HCT116 (cell line): Measurements from ENCODE around the gene PPP2R2D. TPM values are rescaled to one million over a fixed set of nuclear protein-coding genes. Genes with fewer than 3 reads are reported as not detected.

ENCODE experiments used
- ATAC-seq: fragments of 200-7000 bp; cut with Tn5 transposase; 2 replicates; pipeline ENCODE4 v1.9.1; 2020; ENCODE audit warnings: mild to moderate bottlenecking, moderate library complexity
- BruUV-seq: library from RNA; stranded (reverse); fragments of 400-500 nt; replicated peaks from 2 replicates; lab custom pipeline; 2021; lab: Mats Ljungman, UMichigan
- CTCF ChIA-PET: fragments of 300-600 bp; sonication (Branson Sonifier 250); formaldehyde crosslinking; loops from one replicate; lab custom pipeline; 2021; ENCODE audit warnings: antibody characterized with exemption; lab: Charles Lee
- POLR2A ChIA-PET: fragments of 300-600, 350-600 bp; sonication (Branson Sonifier 250); formaldehyde crosslinking; loops from one replicate; lab custom pipeline; 2021; ENCODE audit warnings: antibody characterized with exemption; lab: Charles Lee
- RAD21 ChIA-PET, 2 experiments: fragments of 300-600 bp; sonication (Branson Sonifier 250); formaldehyde crosslinking; loops; one replicate each; lab custom pipeline; 2023; ENCODE audit warnings: low total read pairs in 2 of 2; ENCODE audit not compliant: uncharacterized antibody in 2 of 2, unreplicated experiment in 2 of 2, low non-redundant PET in 1 of 2; lab: Charles Lee
- DNase-seq: peaks from one replicate; pipeline ENCODE4 v3.0.0-alpha.2; 2010; ENCODE audit warnings: low read depth, low spot score
- H2AFZ ChIP-seq: fragments of 200-600 bp; shearing (Covaris generic), sonication (generic); 2 replicates; pipeline ENCODE4 v1.6.1; 2017; ENCODE audit warnings: low read depth, mixed run types, mixed read lengths, antibody characterized with exemption, low read length; ENCODE audit not compliant: poor library complexity, severe bottlenecking
- H3K27ac ChIP-seq: 2 replicates; pipeline ENCODE4 v1.5.1; 2012; ENCODE audit warnings: low read depth, low read length
- H3K27me3 ChIP-seq: fragments of 200-600 bp; sonication (generic); 2 replicates; pipeline ENCODE4 v1.6.1; 2016; ENCODE audit warnings: mixed run types, low read length, mixed read lengths; ENCODE audit not compliant: insufficient read depth
- H3K36me3 ChIP-seq, 2 experiments: fragments of 200-500 bp in 1 of 2; fragments of 200-600 bp in 1 of 2; sonication (Bioruptor generic) in 1 of 2; sonication (generic) in 1 of 2; 2 replicates each; pipeline versions ENCODE4 v1.5.1 to v1.6.1; 2014 to 2016; ENCODE audit warnings: low read length in 2 of 2, inconsistent platforms in 1 of 2, mixed read lengths in 1 of 2, mixed run types in 1 of 2; ENCODE audit not compliant: insufficient read depth in 2 of 2, control insufficient read depth in 1 of 2
- H3K4me1 ChIP-seq, 2 experiments: fragments of 200-600 bp in 1 of 2; sonication (generic) in 1 of 2; 2 replicates each; pipeline versions ENCODE4 v1.5.1 to v1.6.1; 2012 to 2017; ENCODE audit warnings: low read length in 2 of 2, inconsistent platforms in 1 of 2, mild to moderate bottlenecking in 1 of 2, mixed read lengths in 1 of 2, mixed run types in 1 of 2, moderate library complexity in 1 of 2; ENCODE audit not compliant: insufficient read depth in 2 of 2, control insufficient read depth in 1 of 2
- H3K4me2 ChIP-seq: fragments of 200-600 bp; sonication (generic); 2 replicates; pipeline ENCODE4 v1.6.1; 2017; ENCODE audit warnings: mixed run types, low read length, mixed read lengths
- H3K4me3 ChIP-seq, 2 experiments: fragments of 200-600 bp in 1 of 2; sonication (generic) in 1 of 2; replicated peaks in 1 of 2; 2 replicates each; pipeline ENCODE4 v1.5.1; 2011 to 2016; ENCODE audit warnings: low read length in 2 of 2, control low read depth in 1 of 2, low read depth in 1 of 2, mild to moderate bottlenecking in 1 of 2, mixed read lengths in 1 of 2, mixed run types in 1 of 2
- H3K79me2 ChIP-seq: fragments of 200-600 bp; sonication (generic); 2 replicates; pipeline ENCODE4 v1.6.1; 2017; ENCODE audit warnings: mild to moderate bottlenecking, mixed run types, low read length, moderate library complexity, mixed read lengths; ENCODE audit not compliant: insufficient read depth
- H3K9ac ChIP-seq: fragments of 200-600 bp; sonication (generic); 2 replicates; pipeline ENCODE4 v1.6.1; 2016; ENCODE audit warnings: low read length, mixed read lengths
- H3K9me2 ChIP-seq: fragments of 200-600 bp; sonication (generic), shearing (Covaris generic); 2 replicates; pipeline ENCODE4 v1.6.1; 2017; ENCODE audit warnings: mixed run types, mild to moderate bottlenecking, moderate library complexity; ENCODE audit not compliant: insufficient read depth
- H3K9me3 ChIP-seq, 2 experiments: fragments of 200-500 bp in 1 of 2; fragments of 200-600 bp in 1 of 2; sonication (Bioruptor generic) in 1 of 2; sonication (generic) in 1 of 2; 2 replicates each; pipeline ENCODE4 v1.6.1; 2014 to 2017; ENCODE audit warnings: low read length in 2 of 2, mixed read lengths in 2 of 2, inconsistent platforms in 1 of 2, low read depth in 1 of 2, mild to moderate bottlenecking in 1 of 2, mixed run types in 1 of 2, moderate library complexity in 1 of 2; ENCODE audit not compliant: control insufficient read depth in 1 of 2, insufficient read depth in 1 of 2
- H4K20me1 ChIP-seq: fragments of 200-600 bp; sonication (generic), shearing (Covaris generic); 2 replicates; pipeline ENCODE4 v1.6.1; 2017; ENCODE audit warnings: mixed run types, mild to moderate bottlenecking, moderate library complexity; ENCODE audit not compliant: insufficient read depth
- CBX3 ChIP-seq: IDR thresholded peaks from 2 replicates; pipeline ENCODE4 v1.6.1; 2012; ENCODE audit warnings: low read depth
- EZH2 ChIP-seq: fragments of 200-600 bp; sonication (generic); IDR thresholded peaks from 2 replicates; pipeline ENCODE4 v1.6.1; 2017; ENCODE audit warnings: antibody characterized with exemption, mixed run types
- FOSL1 ChIP-seq: IDR thresholded peaks from 2 replicates; pipeline ENCODE4 v1.6.1; 2012; ENCODE audit warnings: low read depth
- JUND ChIP-seq: IDR thresholded peaks from 2 replicates; pipeline ENCODE4 v1.6.1; 2012
- POLR2A ChIP-seq: IDR thresholded peaks from 2 replicates; pipeline ENCODE4 v1.7.0; 2011; ENCODE audit warnings: borderline replicate concordance; ENCODE audit not compliant: insufficient read depth, insufficient read length; ENCODE audit errors: extremely low read depth
- RAD21 ChIP-seq: IDR thresholded peaks from 2 replicates; pipeline ENCODE4 v1.6.1; 2012; ENCODE audit warnings: low read depth, mild to moderate bottlenecking
- SIN3A ChIP-seq: IDR thresholded peaks from 2 replicates; pipeline ENCODE4 v1.6.1; 2012; ENCODE audit warnings: low read depth
- YY1 ChIP-seq: IDR thresholded peaks from 2 replicates; pipeline ENCODE4 v1.6.1; 2011; ENCODE audit warnings: low read length, low read depth, moderate library complexity, mild to moderate bottlenecking; ENCODE audit not compliant: insufficient replicate concordance; ENCODE audit errors: extremely low read depth
- ZFX ChIP-seq: fragments of 450-650 bp; IDR thresholded peaks from 2 replicates; pipeline ENCODE4 v1.6.1; 2017
- ZNF274 ChIP-seq: fragments of 200-500 bp; sonication (Bioruptor generic); IDR thresholded peaks from 2 replicates; pipeline ENCODE4 v1.6.1; 2014; ENCODE audit warnings: mild to moderate bottlenecking, low read depth, low read length, inconsistent platforms
- intact Hi-C: fragments of 100-400 bp; cut with micrococcal nuclease; formaldehyde crosslinking; loops from 2 replicates; pipeline ENCODE4 v1.10.0; 2022
- total RNA-seq: library from RNA; stranded (reverse); gene quantifications from one replicate; pipeline ENCODE4 v1.2.1, GENCODE V29; 2021; ENCODE audit not compliant: unreplicated experiment
- TF ChIP-seq, protein P1 (sequence below): IDR thresholded peaks from 2 replicates; pipeline ENCODE4 v1.6.1; 2011; ENCODE audit warnings: mild to moderate bottlenecking, low read length, moderate library complexity; ENCODE audit not compliant: insufficient replicate concordance; ENCODE audit errors: extremely low read depth
- TF ChIP-seq, protein P2 (sequence below): IDR thresholded peaks from 2 replicates; pipeline ENCODE4 v1.6.1; 2012
- TF ChIP-seq, protein P3 (sequence below): IDR thresholded peaks from 2 replicates; pipeline ENCODE4 v1.6.1; 2012

The PPP2R2D gene
- total RNA-seq, 1 experiment from 2014 or later = 18.1 TPM

DNA sequence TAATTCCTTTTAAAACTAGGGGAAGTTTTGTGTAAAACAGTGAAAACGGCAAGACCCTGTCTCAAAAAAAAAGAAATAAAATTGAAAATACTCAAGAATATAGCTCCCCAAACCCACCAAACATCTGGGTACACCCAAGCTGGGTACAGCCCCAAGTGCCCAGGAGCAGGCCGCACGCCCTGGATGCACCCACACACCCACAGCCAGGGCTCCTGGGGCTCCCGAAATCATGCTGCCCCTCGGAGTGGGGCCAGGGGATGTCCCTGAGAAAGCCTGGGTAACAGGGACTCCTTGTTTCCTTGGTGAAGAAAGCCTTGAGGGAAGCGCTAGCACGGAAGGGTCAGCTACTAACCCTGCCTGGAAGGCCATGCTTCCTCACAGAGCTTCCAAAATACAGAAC, 70.8 kb downstream of the PPP2R2D start:
- DNase-seq (no peak), ATAC-seq (no peak)
- no peaks in the 10 kb centered on the region for H3K9me3 ChIP-seq
- peaks cover 0 to 2% of the 10 kb centered on the region in 2 experiments; a peak in 1 of 4 replicates for H3K36me3 ChIP-seq
- no peak overlapping the region for H3K4me3 ChIP-seq
- intact Hi-C loops = no loop called here
- H3K4me1 ChIP-seq = no peaks in the 10 kb centered on the region
- no peak overlapping the region for H3K27ac ChIP-seq
- no peaks in the 10 kb centered on the region; the same call in 1 of the 2 replicates for H4K20me1 ChIP-seq
- no peak overlapping the region for H2AFZ ChIP-seq
- no TSS peak for BruUV-seq
- H3K9me2 ChIP-seq = no peaks in the 10 kb centered on the region
- H3K9ac ChIP-seq = no peak overlapping the region
- H3K27me3 ChIP-seq = no peaks in the 10 kb centered on the region
- no peak overlapping the region for H3K4me2 ChIP-seq
- H3K79me2 ChIP-seq = peaks cover 24% of the 10 kb centered on the region; the same call in 1 of the 2 replicates
- ChIA-PET CTCF (no interaction called here), RAD21 (no interaction called here)
- TF ChIP-seq ZFX (no peak), EZH2 (no peak), YY1 (no peak), FOSL1 (no peak), SIN3A (no peak), JUND (no peak), ZNF274 (no peak), POLR2A (no peak), RAD21 (no peak), CBX3 (no peak)
- TF ChIP-seq, protein P1, sequence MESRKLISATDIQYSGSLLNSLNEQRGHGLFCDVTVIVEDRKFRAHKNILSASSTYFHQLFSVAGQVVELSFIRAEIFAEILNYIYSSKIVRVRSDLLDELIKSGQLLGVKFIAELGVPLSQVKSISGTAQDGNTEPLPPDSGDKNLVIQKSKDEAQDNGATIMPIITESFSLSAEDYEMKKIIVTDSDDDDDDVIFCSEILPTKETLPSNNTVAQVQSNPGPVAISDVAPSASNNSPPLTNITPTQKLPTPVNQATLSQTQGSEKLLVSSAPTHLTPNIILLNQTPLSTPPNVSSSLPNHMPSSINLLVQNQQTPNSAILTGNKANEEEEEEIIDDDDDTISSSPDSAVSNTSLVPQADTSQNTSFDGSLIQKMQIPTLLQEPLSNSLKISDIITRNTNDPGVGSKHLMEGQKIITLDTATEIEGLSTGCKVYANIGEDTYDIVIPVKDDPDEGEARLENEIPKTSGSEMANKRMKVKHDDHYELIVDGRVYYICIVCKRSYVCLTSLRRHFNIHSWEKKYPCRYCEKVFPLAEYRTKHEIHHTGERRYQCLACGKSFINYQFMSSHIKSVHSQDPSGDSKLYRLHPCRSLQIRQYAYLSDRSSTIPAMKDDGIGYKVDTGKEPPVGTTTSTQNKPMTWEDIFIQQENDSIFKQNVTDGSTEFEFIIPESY = no peak
- TF ChIP-seq, protein P2, sequence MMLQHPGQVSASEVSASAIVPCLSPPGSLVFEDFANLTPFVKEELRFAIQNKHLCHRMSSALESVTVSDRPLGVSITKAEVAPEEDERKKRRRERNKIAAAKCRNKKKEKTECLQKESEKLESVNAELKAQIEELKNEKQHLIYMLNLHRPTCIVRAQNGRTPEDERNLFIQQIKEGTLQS = no peak
- TF ChIP-seq, protein P3, sequence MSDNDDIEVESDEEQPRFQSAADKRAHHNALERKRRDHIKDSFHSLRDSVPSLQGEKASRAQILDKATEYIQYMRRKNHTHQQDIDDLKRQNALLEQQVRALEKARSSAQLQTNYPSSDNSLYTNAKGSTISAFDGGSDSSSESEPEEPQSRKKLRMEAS = no peak
- TF ChIP-seq, all 23 proteins: peak for 0
- POLR2A ChIA-PET = no interaction called here
